GM18520 (cell line): ENCODE measurements around the gene FCHSD1.
A peak's percentile ranks its signal among the peaks of the same experiment; 100 is the strongest.

Experiments
- ATAC-seq: cut with Tn5 transposase; IDR thresholded peaks from one replicate; pipeline ENCODE4 v1.9.1; 2021; ENCODE audit not compliant: unreplicated experiment

Gene FCHSD1

GRCh38 chr5:141674747-141675146, 23.5 kb upstream of the FCHSD1 start:
- no peak for ATAC-seq

- ATAC-seq: no peak
Observed at GRCh38 chr5:141672841-141673813, 21.9 kb upstream of the FCHSD1 start.

DNA sequence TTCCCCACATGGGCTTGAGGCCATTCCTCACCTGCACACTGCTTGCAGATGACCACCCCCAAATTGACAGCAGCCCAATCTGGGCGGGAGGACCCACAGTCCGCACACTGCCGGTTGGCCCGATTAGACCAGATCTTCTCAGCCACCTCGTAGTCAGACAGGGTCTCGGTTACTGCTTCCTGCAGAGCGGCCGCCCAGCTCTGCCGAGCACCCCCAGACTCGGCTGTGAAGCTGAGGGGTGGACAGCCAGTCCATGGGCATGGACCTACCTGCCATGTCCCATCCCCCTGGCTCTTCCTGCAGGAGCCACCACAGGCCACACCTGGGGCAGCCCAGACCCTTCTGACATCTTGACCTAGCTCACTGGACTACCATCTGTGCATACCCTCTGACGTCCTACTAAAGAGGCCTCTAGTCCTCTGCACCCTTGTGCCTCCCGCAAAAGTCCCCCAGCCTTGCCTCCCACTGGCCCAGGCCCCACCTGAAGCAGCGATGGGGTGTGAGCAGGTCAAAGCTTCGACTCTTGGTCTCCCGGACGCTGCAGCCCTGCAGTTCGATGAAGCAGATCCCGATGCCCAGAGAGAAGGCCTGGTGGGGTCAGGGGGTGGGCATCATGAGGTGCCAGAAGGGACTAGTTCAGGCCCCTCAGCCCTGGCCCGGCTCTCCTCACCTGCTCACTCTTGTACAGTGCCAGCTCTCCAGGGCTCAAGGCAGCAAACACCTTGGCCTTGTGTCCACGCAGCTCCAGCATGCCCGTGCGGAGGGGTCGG, 21.0 kb upstream of the FCHSD1 start:
- ATAC-seq: no peak

DNA sequence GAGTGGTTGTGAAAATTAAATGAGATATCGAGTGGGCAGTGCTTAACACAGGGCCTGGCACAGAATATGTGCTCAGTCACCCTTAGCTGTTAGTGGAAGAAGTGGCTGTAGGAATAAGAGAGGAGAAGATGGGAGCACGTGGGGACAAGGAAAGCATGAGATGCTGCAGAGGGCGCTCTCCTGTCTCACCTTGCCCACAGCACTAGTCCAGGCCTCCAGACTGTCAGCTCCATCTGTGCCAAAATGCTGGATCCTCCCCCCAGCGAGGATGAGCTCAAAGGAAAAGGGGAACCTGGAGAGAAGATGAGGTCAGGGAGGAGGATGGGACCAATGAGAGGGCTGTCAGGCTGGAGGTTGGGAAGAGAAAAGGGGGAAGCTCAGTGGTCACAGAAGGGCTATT, 18.3 kb upstream of the FCHSD1 start:
- no peak for ATAC-seq

- no peak for ATAC-seq
Observed at GRCh38 chr5:141668601-141669265, 17.5 kb upstream of the FCHSD1 start.

- no peak for ATAC-seq
Observed at GRCh38 chr5:141665995-141666940, 15.1 kb upstream of the FCHSD1 start.

GRCh38 chr5:141664733-141665461, 13.7 kb upstream of the FCHSD1 start:
- ATAC-seq: peak; percentile 71

- ATAC-seq: no peak
Observed at GRCh38 chr5:141663506-141663905, 12.3 kb upstream of the FCHSD1 start.

DNA sequence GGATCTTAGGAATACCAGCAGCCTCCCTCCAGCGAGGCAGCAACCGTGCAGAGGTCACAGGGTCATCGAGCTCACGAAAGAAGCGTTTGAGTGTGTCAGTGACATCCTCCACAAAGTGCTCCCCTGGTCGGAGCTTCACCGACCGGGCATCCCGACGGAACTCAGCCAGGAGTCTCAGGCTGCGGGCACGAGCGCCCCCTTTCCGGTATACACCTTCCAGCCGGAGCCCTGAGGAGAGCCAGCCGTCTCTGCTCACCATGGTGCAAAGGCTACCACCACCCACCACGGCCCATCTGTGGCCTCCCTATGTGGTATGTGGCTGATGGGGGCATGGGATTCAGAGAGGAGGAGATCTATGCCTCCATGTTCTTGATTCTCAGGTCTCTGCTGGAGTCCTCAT, 10.8 kb upstream of the FCHSD1 start:
- no peak for ATAC-seq

DNA sequence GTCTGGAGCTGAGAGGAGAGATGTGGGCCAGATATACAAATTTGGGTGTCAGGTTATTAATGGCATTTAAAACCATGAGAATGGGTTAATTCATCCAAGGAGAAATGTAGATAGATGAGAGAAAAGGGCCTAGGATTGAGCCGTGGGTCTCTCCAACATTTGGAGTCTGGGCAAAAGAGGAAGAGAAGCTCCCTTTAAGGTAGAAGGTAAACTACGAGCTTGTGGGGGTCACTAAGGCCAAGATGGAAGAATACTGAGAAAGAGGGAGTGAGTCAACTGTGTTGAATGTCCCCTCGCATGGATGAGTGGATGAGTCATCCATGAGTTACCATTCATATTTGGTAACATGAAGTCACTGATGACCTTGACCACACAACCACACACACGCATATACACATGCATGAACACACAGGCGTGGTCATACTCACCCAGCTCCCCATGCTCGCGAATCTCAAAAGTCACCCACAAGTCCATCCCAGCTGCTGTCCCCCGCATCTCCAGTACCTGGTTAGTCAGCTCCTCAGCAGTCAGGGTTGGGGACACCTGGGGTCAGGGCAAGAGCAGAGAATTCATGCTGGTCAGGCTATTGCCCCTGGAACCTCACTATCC, 6.8 kb upstream of the FCHSD1 start:
- ATAC-seq: peak; percentile 74

DNA sequence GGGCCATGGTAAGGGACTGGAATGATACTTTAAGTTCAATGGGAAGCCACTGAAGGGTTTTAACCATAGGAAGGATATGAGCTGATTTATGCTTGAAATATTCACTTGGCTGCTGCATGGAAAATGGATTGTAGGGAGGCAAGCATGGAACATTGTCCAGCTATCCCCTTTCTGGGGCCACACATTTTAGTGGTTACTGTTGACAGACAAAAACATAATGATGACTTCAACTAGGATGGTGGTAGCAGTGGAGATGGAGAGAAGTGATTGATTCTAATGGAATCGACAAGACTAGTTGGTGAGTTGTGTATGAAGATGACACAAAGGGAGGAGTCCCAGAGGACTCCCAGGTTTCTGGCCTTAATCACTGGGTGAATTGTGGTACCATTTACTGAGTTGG, 6.2 kb upstream of the FCHSD1 start:
- ATAC-seq: no peak

- ATAC-seq: no peak
Observed at GRCh38 chr5:141656396-141656795, 5.2 kb upstream of the FCHSD1 start.

GRCh38 chr5:141655020-141655419, 3.8 kb upstream of the FCHSD1 start:
- no peak for ATAC-seq

DNA sequence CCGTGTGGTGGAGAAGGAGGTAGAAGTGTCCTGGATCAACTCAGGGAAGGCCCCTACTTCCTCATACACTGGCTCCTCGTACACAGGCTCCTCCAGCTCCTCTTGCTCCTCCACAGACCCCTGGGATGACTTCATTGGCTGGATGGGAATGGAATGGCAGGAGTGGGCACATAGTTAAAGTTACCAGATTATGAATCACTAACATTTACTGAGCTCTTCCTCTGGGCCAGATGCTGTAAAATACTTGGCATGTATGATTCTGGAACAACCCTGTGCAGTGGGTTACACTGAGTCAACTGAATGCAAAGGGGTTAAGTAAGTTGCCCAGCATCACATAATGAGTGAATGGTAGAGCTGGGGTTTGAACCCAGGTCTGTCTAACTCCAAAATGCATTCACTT, 3.1 kb upstream of the FCHSD1 start:
- ATAC-seq: no peak

DNA sequence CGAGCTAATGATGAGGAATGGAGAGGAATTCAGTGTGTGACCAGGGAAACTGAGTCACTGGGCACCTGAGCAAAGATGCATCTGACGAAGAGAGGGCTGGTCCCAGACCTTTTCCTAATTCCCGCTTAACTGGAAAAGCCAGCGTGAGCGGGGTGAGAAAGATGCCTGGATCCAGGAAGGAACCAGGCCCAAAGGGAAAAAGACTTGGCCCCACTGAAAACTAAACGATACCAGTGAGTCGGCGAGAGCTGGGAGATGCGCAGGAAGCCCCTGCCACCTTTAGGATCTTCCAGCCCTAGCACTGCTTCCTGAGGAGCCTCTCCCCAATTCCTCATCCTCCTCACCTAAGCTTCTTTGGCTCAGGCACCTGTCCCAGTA, 499 bp upstream of the FCHSD1 start:
- ATAC-seq: no peak

GRCh38 chr5:141649972-141650371, 1.2 kb downstream of the FCHSD1 start:
- ATAC-seq: no peak

DNA sequence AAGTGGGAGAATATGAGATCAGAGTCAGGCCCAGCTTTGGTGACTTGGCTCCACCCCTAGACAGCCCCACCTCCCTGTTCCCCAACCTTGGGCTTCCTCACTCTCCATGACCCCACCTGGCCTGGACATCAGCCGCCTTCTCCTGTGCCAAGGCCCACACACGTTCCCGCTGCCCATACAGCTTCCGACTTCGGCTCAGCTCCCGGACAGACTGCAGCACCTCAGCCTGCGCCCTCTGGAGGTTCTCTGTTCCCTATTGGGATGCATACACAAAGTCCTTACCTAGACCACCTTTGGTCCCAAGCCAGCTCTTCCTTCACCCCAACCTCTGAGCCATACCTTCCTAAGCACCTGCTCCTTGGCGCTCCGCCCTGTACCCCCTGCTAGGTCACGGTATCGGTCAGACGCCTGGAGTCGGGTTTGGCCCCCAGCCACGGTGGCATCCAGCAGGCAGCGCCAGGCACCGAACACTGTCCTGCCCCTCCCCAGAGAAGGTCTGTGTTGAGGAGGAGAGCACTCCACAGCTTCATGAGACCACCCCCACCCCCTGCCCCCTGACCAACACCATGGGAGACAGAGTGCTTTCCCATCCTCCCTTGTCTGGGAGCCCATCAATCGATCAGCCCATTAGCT, 2.0 kb downstream of the FCHSD1 start:
- no peak for ATAC-seq

- no peak for ATAC-seq
Observed at GRCh38 chr5:141647851-141648250, 3.4 kb downstream of the FCHSD1 start.

- ATAC-seq: no peak
Observed at GRCh38 chr5:141647242-141647641, 4.0 kb downstream of the FCHSD1 start.
